ENCODE results near the gene POLR1G. TPM values are rescaled to one million over a fixed set of nuclear protein-coding genes. Genes with fewer than 3 reads are reported as not detected.

The POLR1G gene
- total RNA-seq, 1 experiment from 2014 or later = 30.5 TPM

- Histone ChIP-seq H4K20me1 (ENCODE audit: insufficient read depth) (no peaks in the 10 kb centered on the region), H3K4me1 (ENCODE audit: control insufficient read depth in 1 of 2, insufficient read depth in 2 of 2, low read length in 2 of 2) (no peaks in the 10 kb centered on the region), H3K9me2 (ENCODE audit: insufficient read depth) (no peaks in the 10 kb centered on the region), H3K27ac (ENCODE audit: low read depth, low read length) (no peak overlapping the region; the same call in 1 of the 2 replicates), H2AFZ (ENCODE audit: low read depth, low read length, poor library complexity, severe bottlenecking) (no peak overlapping the region), H3K9ac (ENCODE audit: low read length) (no peak overlapping the region), H3K9me3 (ENCODE audit: control insufficient read depth in 1 of 2, insufficient read depth in 1 of 2, low read depth in 1 of 2, low read length in 2 of 2) (no peaks in the 10 kb centered on the region), H3K36me3 (ENCODE audit: control insufficient read depth in 1 of 2, insufficient read depth in 2 of 2, low read length in 2 of 2) (peaks cover 2 to 15% of the 10 kb centered on the region in 2 experiments; a peak in 2 of 4 replicates), H3K4me2 (ENCODE audit: low read length) (no peak overlapping the region), H3K27me3 (ENCODE audit: insufficient read depth, low read length) (no peaks in the 10 kb centered on the region), H3K79me2 (ENCODE audit: insufficient read depth, low read length) (no peaks in the 10 kb centered on the region), H3K4me3 (replicated peaks in 1 of 2; ENCODE audit: low read depth in 1 of 2, low read length in 2 of 2) (no peak overlapping the region)
- TF ChIP-seq JUND (IDR thresholded peaks at IDR 0.05) = peak; percentile 4; the same call in 1 of the 2 replicates
- TF ChIP-seq ELF1 (IDR thresholded peaks at IDR 0.05; ENCODE audit: borderline replicate concordance, low read depth) = no peak
- TF ChIP-seq SIN3A (IDR thresholded peaks at IDR 0.05; ENCODE audit: low read depth) = 0 out of 2 replicates have a peak, but pooled peaks have one; percentile 11
- TF ChIP-seq YY1 (IDR thresholded peaks at IDR 0.05; ENCODE audit: extremely low read depth, insufficient replicate concordance, low read depth, low read length) = no peak
- TSS peak; percentile 22 for BruUV-seq (replicated peaks)
- RAD21 ChIA-PET (ENCODE audit: low non-redundant PET in 1 of 2, low total read pairs in 2 of 2, uncharacterized antibody in 2 of 2, unreplicated experiment in 2 of 2) = no interaction called here
- no peak for DNase-seq (ENCODE audit: low read depth, low spot score)
- intact Hi-C loops (cut with micrococcal nuclease) = no loop called here
- POLR2A ChIA-PET = interaction anchor here (2.3 kb wide), 1 partner anchor 11 kb away, joined by 9 read pairs; no protein-coding TSS in a partner anchor
- CTCF ChIA-PET = interaction anchor here (2.6 kb wide), 1 partner anchor 10 kb away, joined by 13 read pairs; no protein-coding TSS in a partner anchor
- ATAC-seq = no peak; the same call in 1 of the 2 replicates
These were observed 14.4 kb upstream of the POLR1G start for GRCh38 chr19:45391871-45392665.

- ChIA-PET RAD21 (ENCODE audit: low non-redundant PET in 1 of 2, low total read pairs in 2 of 2, uncharacterized antibody in 2 of 2, unreplicated experiment in 2 of 2) (no interaction called here), CTCF (no interaction called here)
- ATAC-seq = no peak
These were observed 10.4 kb upstream of the POLR1G start for GRCh38 chr19:45395821-45396617.

More at GRCh38 chr19:45395821-45396617, 10.4 kb upstream of the POLR1G start:
- peaks cover 8% of the 10 kb centered on the region in 2 experiments; a peak in 2 of 4 replicates for H3K4me1 ChIP-seq (ENCODE audit: control insufficient read depth in 1 of 2, insufficient read depth in 2 of 2, low read length in 2 of 2)
- intact Hi-C loops (cut with micrococcal nuclease) = no loop called here
- H3K9me3 ChIP-seq (ENCODE audit: control insufficient read depth in 1 of 2, insufficient read depth in 1 of 2, low read depth in 1 of 2, low read length in 2 of 2) = no peaks in the 10 kb centered on the region
- no peak overlapping the region for H3K4me3 ChIP-seq (replicated peaks in 1 of 2; ENCODE audit: low read depth in 1 of 2, low read length in 2 of 2)
- H3K9ac ChIP-seq (ENCODE audit: low read length) = no peak overlapping the region
- H2AFZ ChIP-seq (ENCODE audit: low read depth, low read length, poor library complexity, severe bottlenecking) = no peak overlapping the region
- no peak for TF ChIP-seq RAD21 (IDR thresholded peaks at IDR 0.05; ENCODE audit: low read depth)
- TF ChIP-seq POLR2AphosphoS5 (IDR thresholded peaks at IDR 0.05; ENCODE audit: low read depth, low read length) = no peak
- TF ChIP-seq EZH2 (IDR thresholded peaks at IDR 0.05) = no peak
- no peak for DNase-seq (ENCODE audit: low read depth, low spot score)
- BruUV-seq (replicated peaks) = no TSS peak
- peaks cover 19% of the 10 kb centered on the region for H3K79me2 ChIP-seq (ENCODE audit: insufficient read depth, low read length)
- H3K27ac ChIP-seq (ENCODE audit: low read depth, low read length) = no peak overlapping the region
- no peaks in the 10 kb centered on the region for H4K20me1 ChIP-seq (ENCODE audit: insufficient read depth)
- H3K4me2 ChIP-seq (ENCODE audit: low read length) = no peak overlapping the region
- POLR2A ChIA-PET = no interaction called here
- H3K27me3 ChIP-seq (ENCODE audit: insufficient read depth, low read length) = no peaks in the 10 kb centered on the region
- peaks cover 3 to 22% of the 10 kb centered on the region in 2 experiments; a peak in 3 of 4 replicates for H3K36me3 ChIP-seq (ENCODE audit: control insufficient read depth in 1 of 2, insufficient read depth in 2 of 2, low read length in 2 of 2)
- H3K9me2 ChIP-seq (ENCODE audit: insufficient read depth) = no peaks in the 10 kb centered on the region

All from HCT116 (cell line).